GM21825 (cell line): ENCODE results near the gene FAM131A.

Experiments used
- ATAC-seq: cut with Tn5 transposase; IDR thresholded peaks from one replicate; pipeline ENCODE4 v1.9.1; 2021; ENCODE audit warnings: mild to moderate bottlenecking, moderate library complexity; ENCODE audit not compliant: unreplicated experiment

FAM131A gene

DNA sequence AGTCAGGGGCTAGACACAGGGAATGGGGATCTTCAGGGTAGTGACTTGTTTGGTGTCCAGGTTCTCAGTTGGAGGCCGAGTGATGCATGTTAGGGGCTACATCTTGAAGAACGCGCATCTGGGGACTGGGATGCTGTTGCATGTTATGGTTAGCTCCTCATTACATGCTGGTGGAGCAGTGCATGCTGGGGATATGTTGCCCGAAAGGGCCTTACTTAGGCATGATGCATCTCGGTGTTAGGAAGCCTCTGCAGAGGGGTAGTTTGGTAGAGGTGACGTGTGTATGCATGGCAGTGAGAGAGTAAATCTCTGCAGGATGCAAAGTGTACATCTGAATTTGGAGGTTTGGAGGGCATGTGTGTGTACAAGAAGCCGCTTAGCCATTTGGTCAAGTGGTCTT lies 20.6 kb upstream of the FAM131A start:
- no peak for ATAC-seq

DNA sequence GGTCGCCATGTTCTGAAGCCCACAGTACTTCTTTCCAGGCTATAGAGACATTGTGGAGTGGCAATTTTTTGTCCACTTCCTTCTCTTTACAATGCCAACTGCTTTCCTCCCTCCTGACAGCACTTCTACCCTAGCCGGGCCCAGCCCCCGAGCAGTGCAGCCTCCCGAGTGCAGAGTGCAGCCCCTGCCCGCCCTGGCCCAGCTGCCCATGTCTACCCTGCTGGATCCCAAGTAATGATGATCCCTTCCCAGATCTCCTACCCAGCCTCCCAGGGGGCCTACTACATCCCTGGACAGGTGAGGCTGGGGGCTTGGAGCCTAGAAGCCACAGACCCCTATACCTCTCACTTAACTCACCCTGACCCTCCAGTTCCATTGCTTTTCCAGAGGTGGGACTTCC lies 20.2 kb upstream of the FAM131A start:
- no peak for ATAC-seq

DNA sequence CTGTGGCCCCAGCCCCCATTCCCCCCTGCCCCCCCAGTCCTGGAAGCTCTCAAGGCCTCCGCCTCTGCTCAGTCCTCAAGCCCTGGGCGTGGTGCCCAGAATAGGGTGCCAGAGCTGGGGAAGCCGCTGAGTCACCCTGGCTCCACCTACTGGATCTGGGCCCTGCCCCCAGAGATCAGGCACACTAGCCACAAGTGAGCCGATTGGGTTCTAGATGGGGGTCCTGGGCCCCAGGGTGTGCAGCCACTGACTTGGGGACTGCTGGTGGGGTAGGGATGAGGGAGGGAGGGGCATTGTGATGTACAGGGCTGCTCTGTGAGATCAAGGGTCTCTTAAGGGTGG lies 17.3 kb upstream of the FAM131A start:
- no peak for ATAC-seq

DNA sequence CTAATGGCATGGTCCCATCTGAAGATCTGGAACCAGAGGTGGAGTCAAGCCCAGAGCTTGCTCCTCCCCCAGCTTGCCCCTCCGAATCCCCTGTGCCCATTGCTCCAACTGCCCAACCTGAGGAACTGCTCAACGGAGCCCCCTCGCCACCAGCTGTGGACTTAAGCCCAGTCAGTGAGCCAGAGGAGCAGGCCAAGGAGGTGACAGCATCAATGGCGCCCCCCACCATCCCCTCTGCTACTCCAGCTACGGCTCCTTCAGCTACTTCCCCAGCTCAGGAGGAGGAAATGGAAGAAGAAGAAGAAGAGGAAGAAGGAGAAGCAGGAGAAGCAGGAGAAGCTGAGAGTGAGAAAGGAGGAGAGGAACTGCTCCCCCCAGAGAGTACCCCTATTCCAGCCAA lies 15.7 kb upstream of the FAM131A start:
- ATAC-seq, result no peak

DNA sequence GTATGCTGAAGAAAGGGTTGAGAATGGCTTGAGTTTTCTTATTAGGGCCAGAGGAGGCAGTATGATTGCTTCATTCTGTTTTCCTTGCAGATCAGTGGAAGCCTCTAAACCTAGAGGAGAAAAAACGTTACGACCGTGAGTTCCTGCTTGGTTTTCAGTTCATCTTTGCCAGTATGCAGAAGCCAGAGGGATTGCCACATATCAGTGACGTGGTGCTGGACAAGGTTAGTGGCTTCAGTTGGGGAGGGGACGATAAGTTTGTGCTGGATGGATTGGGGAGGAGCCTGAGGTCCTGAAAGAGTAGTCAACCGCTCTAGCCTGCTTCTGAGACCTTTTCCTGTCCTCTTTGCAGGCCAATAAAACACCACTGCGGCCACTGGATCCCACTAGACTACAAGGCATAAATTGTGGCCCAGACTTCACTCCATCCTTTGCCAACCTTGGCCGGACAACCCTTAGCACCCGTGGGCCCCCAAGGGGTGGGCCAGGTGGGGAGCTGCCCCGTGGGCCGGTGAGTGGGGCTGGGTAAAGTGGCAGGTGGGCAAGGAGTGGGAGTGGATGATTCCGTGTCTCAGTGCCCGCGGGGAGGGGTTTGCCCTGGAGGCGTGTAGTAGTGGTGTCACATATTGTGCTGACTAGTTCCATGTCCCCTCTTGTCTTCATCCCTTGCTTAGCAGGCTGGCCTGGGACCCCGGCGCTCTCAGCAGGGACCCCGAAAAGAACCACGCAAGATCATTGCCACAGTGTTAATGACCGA lies 14.5 kb upstream of the FAM131A start:
- no peak for ATAC-seq

DNA sequence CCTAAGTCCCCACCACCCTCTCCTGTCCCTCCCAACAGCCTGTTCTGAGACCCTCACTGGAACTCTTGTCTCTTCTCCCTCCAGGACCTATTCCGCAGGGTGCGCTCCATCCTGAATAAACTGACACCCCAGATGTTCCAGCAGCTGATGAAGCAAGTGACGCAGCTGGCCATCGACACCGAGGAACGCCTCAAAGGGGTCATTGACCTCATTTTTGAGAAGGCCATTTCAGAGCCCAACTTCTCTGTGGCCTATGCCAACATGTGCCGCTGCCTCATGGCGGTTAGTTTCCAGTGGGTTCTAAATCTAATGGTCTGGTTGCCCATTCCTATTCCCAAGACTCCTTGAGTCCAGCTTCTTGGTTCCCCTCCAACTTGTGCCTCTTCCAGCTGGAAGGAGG lies 13.7 kb upstream of the FAM131A start:
- no peak for ATAC-seq

DNA sequence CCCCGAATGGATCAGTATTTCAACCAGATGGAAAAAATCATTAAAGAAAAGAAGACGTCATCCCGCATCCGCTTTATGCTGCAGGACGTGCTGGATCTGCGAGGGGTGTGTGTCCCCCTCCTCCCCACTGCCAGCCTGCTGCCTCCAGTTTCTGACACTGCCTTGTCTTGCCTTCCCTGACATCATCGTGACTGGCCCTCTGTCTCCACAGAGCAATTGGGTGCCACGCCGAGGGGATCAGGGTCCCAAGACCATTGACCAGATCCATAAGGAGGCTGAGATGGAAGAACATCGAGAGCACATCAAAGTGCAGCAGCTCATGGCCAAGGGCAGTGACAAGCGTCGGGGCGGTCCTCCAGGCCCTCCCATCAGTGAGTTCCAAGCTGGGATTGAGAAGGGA lies 12.1 kb upstream of the FAM131A start:
- ATAC-seq, result no peak

DNA sequence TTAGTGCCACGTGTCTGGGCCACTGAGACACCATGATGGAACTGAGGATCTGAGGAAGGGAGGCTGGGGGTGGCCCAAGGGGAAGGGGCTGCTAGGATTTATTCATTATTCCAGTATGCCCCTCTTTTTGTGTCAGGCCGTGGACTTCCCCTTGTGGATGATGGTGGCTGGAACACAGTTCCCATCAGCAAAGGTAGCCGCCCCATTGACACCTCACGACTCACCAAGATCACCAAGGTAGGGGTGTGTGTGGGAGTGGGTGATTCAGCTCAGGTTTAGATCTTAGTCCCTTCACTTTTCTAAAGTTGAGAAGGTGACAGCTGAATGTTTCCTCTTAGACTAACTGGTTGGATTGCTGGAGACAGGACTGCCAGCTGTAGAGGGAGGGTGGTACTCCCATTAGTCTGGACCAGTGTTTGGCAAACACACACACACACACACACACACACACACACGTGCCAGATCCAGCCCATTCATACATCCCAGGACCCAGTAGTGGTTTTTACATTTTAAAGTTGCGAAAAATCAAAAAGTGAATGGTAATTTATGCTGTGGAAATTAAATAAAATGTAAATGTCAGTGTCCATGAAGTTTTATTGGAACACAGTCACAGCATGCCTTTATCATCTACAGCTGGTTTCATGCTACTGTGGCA lies 11.6 kb upstream of the FAM131A start:
- no peak for ATAC-seq

DNA sequence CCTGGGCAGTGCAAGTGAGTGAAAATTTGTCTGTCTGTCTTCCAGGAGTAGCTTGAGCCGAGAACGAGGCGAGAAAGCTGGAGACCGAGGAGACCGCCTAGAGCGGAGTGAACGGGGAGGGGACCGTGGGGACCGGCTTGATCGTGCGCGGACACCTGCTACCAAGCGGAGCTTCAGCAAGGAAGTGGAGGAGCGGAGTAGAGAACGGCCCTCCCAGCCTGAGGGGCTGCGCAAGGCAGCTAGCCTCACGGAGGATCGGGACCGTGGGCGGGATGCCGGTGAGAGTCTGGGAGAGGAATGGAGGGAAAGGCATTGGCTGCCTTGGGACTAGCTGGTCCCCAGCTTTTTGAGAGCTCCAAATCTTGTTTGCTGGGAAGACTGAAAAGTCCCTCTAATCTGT lies 10.2 kb upstream of the FAM131A start:
- ATAC-seq, result no peak

DNA sequence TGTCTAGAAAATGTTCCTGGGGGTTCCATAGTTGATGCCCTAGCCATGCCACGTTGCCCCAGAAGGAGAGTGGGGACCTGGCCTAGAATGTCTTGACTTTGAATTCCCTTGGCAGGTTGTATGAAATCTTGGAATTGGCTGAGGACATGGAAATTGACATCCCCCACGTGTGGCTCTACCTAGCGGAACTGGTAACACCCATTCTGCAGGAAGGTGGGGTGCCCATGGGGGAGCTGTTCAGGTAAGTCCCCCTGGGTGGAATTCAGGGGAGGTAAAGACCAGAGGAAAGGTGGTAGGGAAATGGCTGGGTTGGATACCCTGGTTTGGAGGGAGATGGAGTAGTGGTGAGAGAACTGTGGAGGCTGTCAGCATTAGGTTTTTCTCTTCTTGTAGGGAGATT lies 8.9 kb upstream of the FAM131A start:
- ATAC-seq, result no peak

DNA sequence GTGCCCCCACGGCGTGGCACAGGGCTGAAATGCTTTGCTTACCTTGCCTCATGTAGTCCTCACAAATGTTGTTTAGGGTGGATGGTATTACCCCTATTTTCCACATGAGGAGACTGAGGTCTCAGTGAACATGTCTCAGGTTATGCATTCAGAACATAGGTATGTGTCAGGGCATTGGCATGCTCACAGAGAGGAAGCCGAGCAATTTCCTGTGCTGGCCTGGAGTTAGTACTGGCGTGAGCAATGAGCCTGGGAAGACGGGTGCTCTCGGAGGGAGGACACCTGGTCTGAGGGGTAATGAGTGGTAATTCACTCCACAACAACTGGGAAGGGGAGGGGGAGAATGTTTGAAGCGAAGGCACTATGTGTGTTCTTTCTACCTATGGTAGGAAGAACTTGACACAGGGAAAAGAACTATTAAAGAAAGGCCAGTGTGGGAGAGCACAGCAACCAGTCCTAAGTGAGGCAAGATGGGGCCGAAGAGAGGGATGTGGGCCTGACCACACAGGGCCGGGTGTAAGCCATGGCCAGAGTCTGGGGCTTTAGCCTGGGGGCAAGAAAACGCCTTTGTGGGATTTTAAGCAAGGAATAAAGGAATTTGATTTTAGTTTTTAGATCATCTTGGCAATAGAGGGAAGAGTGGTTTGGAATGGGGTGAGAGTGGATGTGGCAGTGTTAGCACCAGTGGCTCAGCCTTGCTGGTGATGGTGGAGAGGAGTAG lies 4.9 kb upstream of the FAM131A start:
- no peak for ATAC-seq

DNA sequence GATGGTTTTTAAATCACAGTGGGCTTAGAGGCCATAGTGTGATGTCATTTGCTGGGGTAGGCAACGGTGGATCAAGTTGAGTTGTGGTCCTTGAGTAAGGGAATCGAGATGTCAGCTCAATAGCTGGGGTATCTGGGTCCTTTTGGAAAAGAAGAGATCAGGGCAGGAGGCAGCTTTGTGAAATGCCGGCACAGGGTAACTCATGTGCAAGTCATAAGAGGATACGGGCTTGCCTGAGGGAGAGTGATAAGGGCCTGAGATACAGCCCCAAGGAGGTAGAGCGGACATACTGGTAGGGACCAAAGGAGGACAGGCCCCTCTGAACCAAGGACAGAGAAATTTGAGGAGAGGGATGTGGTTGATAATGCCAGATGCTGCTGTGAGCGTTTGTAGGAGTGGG lies 4.2 kb upstream of the FAM131A start:
- no peak for ATAC-seq

DNA sequence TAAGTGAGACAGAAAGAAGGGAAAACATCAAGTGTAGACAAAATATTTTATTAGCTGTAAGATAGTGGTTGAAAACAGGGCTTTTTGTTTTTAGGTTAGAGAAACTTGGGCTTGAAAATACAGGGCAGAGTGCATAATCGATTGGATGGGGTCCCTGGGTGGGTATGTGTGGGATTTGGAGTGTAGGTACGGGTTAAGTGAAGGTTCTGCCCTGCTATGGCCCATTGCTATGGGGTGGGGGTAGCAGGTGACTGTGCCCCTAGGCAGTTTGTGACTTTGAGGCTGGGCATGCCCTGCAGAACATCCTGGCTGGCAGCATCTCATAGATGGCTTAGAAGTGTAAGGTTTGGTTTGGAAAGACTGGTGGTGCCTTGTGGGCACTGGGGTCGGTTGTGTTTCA lies 3.7 kb upstream of the FAM131A start:
- no peak for ATAC-seq

DNA sequence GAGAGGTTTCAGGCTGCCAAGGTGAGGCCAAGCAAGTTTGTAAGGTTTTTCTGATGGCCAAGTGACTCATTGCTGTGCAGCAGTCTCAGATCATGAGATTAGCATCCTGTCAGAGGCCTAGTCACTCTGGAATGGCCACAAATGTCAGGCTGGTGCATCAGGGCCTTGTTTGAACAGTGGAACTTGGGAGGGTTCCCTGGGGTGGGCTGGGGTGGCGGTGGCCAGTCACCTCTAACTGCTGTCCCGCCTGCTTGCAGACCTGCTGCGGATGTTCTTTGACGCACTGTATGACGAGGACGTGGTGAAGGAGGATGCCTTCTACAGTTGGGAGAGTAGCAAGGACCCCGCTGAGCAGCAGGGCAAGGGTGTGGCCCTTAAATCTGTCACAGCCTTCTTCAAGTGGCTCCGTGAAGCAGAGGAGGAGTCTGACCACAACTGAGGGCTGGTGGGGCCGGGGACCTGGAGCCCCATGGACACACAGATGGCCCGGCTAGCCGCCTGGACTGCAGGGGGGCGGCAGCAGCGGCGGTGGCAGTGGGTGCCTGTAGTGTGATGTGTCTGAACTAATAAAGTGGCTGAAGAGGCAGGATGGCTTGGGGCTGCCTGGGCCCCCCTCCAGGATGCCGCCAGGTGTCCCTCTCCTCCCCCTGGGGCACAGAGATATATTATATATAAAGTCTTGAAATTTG lies 2.8 kb upstream of the FAM131A start:
- no peak for ATAC-seq

DNA sequence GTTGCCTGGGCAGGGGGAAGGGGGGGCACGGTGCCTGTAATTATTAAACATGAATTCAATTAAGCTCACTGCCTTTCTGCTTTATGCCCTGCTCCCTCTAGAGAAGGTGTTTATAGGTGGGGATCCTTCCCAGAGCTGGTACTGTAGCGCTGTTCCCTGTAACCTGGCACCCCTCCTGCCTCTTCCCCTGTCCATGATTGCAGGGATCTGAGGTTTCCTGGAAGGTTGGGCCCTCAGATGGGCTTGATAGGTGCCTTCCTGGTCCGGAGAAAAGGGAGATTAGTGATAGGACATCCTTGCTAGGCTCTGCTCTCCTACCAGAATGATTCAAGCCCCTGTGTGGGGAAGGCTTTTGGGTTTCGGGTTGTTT lies 2.1 kb upstream of the FAM131A start:
- no peak for ATAC-seq

DNA sequence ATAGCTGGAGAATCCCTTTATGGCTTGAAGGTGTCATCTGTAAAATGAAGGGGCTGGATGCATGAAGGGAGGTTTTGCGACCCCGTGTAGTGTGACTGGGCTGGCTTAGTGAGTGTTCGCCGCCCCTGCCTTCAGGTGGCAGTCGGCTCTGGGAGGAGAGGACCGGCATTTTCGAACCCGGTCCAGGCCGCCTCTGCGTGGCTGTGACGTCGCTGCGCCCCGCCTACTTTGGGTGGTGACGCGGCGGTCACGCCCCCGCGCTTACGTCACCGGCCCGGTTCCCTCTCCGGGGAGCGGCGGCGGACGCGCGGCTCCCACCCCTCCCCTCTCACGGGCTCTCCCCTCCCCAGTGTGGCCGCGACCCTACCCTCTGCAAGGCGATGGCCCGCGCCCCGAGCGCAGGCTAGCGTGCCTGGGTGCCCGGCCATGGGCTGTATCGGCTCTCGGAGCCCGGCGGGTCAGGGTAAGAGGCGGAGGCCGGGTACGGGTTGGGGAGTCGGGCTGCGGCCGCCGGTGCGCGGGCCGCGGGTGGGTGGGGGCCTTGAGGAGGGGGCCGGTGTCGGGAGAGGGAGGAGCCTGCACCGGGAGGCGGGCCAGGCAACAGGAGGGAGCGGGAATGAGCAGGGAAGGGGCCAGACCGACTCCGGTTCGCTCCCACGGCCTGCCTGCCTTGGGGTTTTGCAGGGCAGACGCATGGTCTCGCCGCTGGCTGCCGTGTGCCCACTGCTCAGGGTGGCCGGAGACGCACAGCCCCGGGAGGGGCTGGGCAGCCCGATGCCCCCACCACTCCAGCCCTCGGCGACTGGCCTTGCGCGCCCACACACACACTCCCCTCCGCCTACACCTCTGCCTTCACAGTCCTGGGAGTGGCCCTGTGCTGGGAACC lies 1.5 kb upstream of the FAM131A start:
- peak; percentile 87 for ATAC-seq

DNA sequence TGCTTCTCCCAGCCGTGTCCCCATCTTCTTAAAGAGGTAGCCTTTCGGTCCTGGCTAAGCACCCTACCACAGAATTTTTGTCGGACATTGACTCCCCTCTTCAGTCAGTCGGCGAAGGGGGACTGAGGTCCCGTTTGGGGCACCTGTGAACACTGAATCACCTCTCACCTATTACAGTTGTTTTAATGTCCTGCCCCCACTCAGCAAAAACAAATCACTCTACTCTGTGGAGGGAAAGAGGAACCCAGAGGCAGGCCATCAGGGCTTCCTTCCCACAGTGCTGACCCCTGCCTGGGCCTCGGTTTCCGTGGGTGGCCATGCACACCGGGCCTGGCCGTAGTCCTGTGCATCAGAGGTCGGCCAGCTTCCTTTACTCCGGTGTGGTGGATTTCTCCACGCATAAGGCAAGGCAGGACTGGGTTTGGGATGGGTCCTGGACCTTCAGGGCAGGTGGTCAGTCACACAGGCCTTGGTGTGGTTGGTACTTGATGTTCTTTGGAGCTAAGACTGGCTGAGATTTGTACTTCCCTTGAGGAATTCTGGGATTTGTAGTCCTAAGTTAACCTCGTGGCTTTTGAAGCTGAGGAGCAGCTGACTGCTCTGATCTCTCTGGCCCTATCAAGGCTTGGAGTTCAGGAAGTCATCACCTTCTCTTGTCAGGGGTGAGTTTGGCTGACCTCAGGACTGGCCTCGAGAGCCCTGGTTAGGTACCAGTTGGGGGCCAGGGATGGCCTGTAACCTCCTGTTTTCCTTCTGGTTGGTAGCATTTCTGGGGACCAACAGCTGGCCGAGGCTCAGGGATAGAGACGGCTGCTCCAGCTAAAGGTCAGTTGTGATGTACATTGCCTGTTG lies 627 bp upstream of the FAM131A start:
- ATAC-seq, result no peak

DNA sequence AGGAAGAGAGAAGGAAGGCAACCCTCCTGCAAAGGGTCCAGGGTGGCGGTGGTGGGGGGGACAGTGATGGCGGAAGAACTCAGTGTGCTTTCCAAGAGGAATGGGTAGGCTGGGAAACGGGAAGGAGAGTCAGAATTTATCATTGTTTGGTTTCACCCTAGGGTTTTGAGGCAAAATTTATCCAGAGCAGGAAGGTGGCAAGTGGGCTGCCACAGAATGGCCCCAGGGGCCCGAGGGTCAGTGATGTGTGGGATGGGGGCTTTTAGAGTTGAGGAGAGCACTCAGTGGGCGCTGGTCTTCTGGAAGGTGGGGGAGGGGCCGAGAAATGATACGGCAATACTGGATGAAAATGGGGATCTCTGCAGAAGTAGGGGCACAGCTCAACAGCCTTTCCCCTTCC lies 581 bp downstream of the FAM131A start:
- no peak for ATAC-seq

DNA sequence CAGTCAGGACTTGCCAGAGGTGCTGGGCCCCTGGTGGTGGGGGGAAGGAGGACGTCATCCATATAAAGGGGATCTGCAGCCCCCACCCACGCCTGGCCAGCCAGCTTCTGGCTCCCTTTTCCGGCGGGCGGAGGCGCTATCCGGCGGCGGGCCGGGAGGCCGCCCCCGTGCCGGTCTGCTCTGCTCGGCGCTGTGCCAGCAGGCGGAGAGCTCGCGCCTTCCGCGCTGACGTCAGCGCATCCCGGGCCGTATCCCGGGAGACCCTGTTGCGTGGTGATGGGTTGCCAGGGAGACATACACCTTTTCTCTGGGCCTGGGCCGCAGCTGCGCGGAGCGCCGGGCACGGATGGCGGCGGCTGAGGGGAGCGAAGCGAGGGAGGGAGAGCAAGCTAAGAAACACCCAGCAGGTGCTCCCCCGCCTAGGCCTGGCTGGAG lies 1.1 kb downstream of the FAM131A start:
- ATAC-seq, result no peak

DNA sequence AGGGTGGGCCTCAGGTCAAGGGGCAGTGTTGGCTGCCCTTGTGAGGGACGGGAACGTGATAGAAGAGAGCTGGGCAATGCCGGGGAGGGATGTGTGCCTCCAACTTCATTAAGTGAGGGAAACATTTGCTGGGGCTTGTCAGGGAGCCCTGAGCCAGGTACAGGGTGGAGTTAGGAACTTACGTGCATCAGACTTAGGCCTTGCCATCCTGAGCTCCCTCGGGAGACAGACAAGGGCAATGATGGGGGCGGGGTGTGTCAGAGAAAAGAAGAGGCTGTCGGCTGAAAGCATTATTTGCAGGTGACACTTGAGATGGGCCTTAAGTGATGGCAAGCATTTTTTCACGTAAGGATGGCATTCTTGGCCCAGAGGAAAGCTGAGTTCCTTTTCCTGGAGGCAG lies 1.6 kb downstream of the FAM131A start:
- no peak for ATAC-seq
